HCT116 (cell line): ENCODE measurements around the gene DTYMK. TPM values are rescaled to one million over a fixed set of nuclear protein-coding genes. Genes with fewer than 3 reads are reported as not detected.

Source experiments
- ATAC-seq: fragments of 200-7000 bp; cut with Tn5 transposase; 2 replicates; pipeline ENCODE4 v1.9.1; 2020; ENCODE audit warnings: mild to moderate bottlenecking, moderate library complexity
- BruUV-seq: library from RNA; stranded (reverse); fragments of 400-500 nt; replicated peaks from 2 replicates; lab custom pipeline; 2021; lab: Mats Ljungman, UMichigan
- CTCF ChIA-PET: fragments of 300-600 bp; sonication (Branson Sonifier 250); formaldehyde crosslinking; loops from one replicate; lab custom pipeline; 2021; ENCODE audit warnings: antibody characterized with exemption; lab: Charles Lee
- POLR2A ChIA-PET: fragments of 300-600, 350-600 bp; sonication (Branson Sonifier 250); formaldehyde crosslinking; loops from one replicate; lab custom pipeline; 2021; ENCODE audit warnings: antibody characterized with exemption; lab: Charles Lee
- RAD21 ChIA-PET, 2 experiments: fragments of 300-600 bp; sonication (Branson Sonifier 250); formaldehyde crosslinking; loops; one replicate each; lab custom pipeline; 2023; ENCODE audit warnings: low total read pairs in 2 of 2; ENCODE audit not compliant: uncharacterized antibody in 2 of 2, unreplicated experiment in 2 of 2, low non-redundant PET in 1 of 2; lab: Charles Lee
- DNase-seq: peaks from one replicate; pipeline ENCODE4 v3.0.0-alpha.2; 2010; ENCODE audit warnings: low read depth, low spot score
- H2AFZ ChIP-seq: fragments of 200-600 bp; shearing (Covaris generic), sonication (generic); 2 replicates; pipeline ENCODE4 v1.6.1; 2017; ENCODE audit warnings: low read depth, mixed run types, mixed read lengths, antibody characterized with exemption, low read length; ENCODE audit not compliant: poor library complexity, severe bottlenecking
- H3K27ac ChIP-seq: 2 replicates; pipeline ENCODE4 v1.5.1; 2012; ENCODE audit warnings: low read depth, low read length
- H3K27me3 ChIP-seq: fragments of 200-600 bp; sonication (generic); 2 replicates; pipeline ENCODE4 v1.6.1; 2016; ENCODE audit warnings: mixed run types, low read length, mixed read lengths; ENCODE audit not compliant: insufficient read depth
- H3K36me3 ChIP-seq, 2 experiments: fragments of 200-500 bp in 1 of 2; fragments of 200-600 bp in 1 of 2; sonication (Bioruptor generic) in 1 of 2; sonication (generic) in 1 of 2; 2 replicates each; pipeline versions ENCODE4 v1.5.1 to v1.6.1; 2014 to 2016; ENCODE audit warnings: low read length in 2 of 2, inconsistent platforms in 1 of 2, mixed read lengths in 1 of 2, mixed run types in 1 of 2; ENCODE audit not compliant: insufficient read depth in 2 of 2, control insufficient read depth in 1 of 2
- H3K4me1 ChIP-seq, 2 experiments: fragments of 200-600 bp in 1 of 2; sonication (generic) in 1 of 2; 2 replicates each; pipeline versions ENCODE4 v1.5.1 to v1.6.1; 2012 to 2017; ENCODE audit warnings: low read length in 2 of 2, inconsistent platforms in 1 of 2, mild to moderate bottlenecking in 1 of 2, mixed read lengths in 1 of 2, mixed run types in 1 of 2, moderate library complexity in 1 of 2; ENCODE audit not compliant: insufficient read depth in 2 of 2, control insufficient read depth in 1 of 2
- H3K4me2 ChIP-seq: fragments of 200-600 bp; sonication (generic); 2 replicates; pipeline ENCODE4 v1.6.1; 2017; ENCODE audit warnings: mixed run types, low read length, mixed read lengths
- H3K4me3 ChIP-seq, 2 experiments: fragments of 200-600 bp in 1 of 2; sonication (generic) in 1 of 2; replicated peaks in 1 of 2; 2 replicates each; pipeline ENCODE4 v1.5.1; 2011 to 2016; ENCODE audit warnings: low read length in 2 of 2, control low read depth in 1 of 2, low read depth in 1 of 2, mild to moderate bottlenecking in 1 of 2, mixed read lengths in 1 of 2, mixed run types in 1 of 2
- H3K79me2 ChIP-seq: fragments of 200-600 bp; sonication (generic); 2 replicates; pipeline ENCODE4 v1.6.1; 2017; ENCODE audit warnings: mild to moderate bottlenecking, mixed run types, low read length, moderate library complexity, mixed read lengths; ENCODE audit not compliant: insufficient read depth
- H3K9ac ChIP-seq: fragments of 200-600 bp; sonication (generic); 2 replicates; pipeline ENCODE4 v1.6.1; 2016; ENCODE audit warnings: low read length, mixed read lengths
- H3K9me2 ChIP-seq: fragments of 200-600 bp; sonication (generic), shearing (Covaris generic); 2 replicates; pipeline ENCODE4 v1.6.1; 2017; ENCODE audit warnings: mixed run types, mild to moderate bottlenecking, moderate library complexity; ENCODE audit not compliant: insufficient read depth
- H3K9me3 ChIP-seq, 2 experiments: fragments of 200-500 bp in 1 of 2; fragments of 200-600 bp in 1 of 2; sonication (Bioruptor generic) in 1 of 2; sonication (generic) in 1 of 2; 2 replicates each; pipeline ENCODE4 v1.6.1; 2014 to 2017; ENCODE audit warnings: low read length in 2 of 2, mixed read lengths in 2 of 2, inconsistent platforms in 1 of 2, low read depth in 1 of 2, mild to moderate bottlenecking in 1 of 2, mixed run types in 1 of 2, moderate library complexity in 1 of 2; ENCODE audit not compliant: control insufficient read depth in 1 of 2, insufficient read depth in 1 of 2
- H4K20me1 ChIP-seq: fragments of 200-600 bp; sonication (generic), shearing (Covaris generic); 2 replicates; pipeline ENCODE4 v1.6.1; 2017; ENCODE audit warnings: mixed run types, mild to moderate bottlenecking, moderate library complexity; ENCODE audit not compliant: insufficient read depth
- CBX3 ChIP-seq: IDR thresholded peaks from 2 replicates; pipeline ENCODE4 v1.6.1; 2012; ENCODE audit warnings: low read depth
- CEBPB ChIP-seq: IDR thresholded peaks from 2 replicates; pipeline ENCODE4 v1.6.1; 2012; ENCODE audit warnings: low read depth
- EGR1 ChIP-seq: IDR thresholded peaks from 2 replicates; pipeline ENCODE4 v1.6.1; 2012; ENCODE audit warnings: low read depth
- EZH2 ChIP-seq: fragments of 200-600 bp; sonication (generic); IDR thresholded peaks from 2 replicates; pipeline ENCODE4 v1.6.1; 2017; ENCODE audit warnings: antibody characterized with exemption, mixed run types
- EZH2phosphoT487 ChIP-seq: fragments of 200-600 bp; IDR thresholded peaks from 2 replicates; pipeline ENCODE4 v1.6.1; 2018; ENCODE audit warnings: antibody characterized with exemption, borderline replicate concordance
- FOSL1 ChIP-seq: IDR thresholded peaks from 2 replicates; pipeline ENCODE4 v1.6.1; 2012; ENCODE audit warnings: low read depth
- JUND ChIP-seq: IDR thresholded peaks from 2 replicates; pipeline ENCODE4 v1.6.1; 2012
- POLR2AphosphoS5 ChIP-seq: IDR thresholded peaks from 2 replicates; pipeline ENCODE4 v1.6.1; 2011; ENCODE audit warnings: mild to moderate bottlenecking, low read depth, low read length, moderate library complexity
- RAD21 ChIP-seq: IDR thresholded peaks from 2 replicates; pipeline ENCODE4 v1.6.1; 2012; ENCODE audit warnings: low read depth, mild to moderate bottlenecking
- SIN3A ChIP-seq: IDR thresholded peaks from 2 replicates; pipeline ENCODE4 v1.6.1; 2012; ENCODE audit warnings: low read depth
- SP1 ChIP-seq: IDR thresholded peaks from 2 replicates; pipeline ENCODE4 v1.6.1; 2012; ENCODE audit warnings: low read depth
- SRF ChIP-seq: IDR thresholded peaks from 2 replicates; pipeline ENCODE4 v1.6.1; 2012; ENCODE audit warnings: low read depth
- ZBTB33 ChIP-seq: IDR thresholded peaks from 2 replicates; pipeline ENCODE4 v1.6.1; 2011; ENCODE audit warnings: mild to moderate bottlenecking, low read length, moderate library complexity; ENCODE audit not compliant: insufficient replicate concordance; ENCODE audit errors: extremely low read depth
- ZFX ChIP-seq: fragments of 450-650 bp; IDR thresholded peaks from 2 replicates; pipeline ENCODE4 v1.6.1; 2017
- intact Hi-C: fragments of 100-400 bp; cut with micrococcal nuclease; formaldehyde crosslinking; loops from 2 replicates; pipeline ENCODE4 v1.10.0; 2022
- total RNA-seq: library from RNA; stranded (reverse); gene quantifications from one replicate; pipeline ENCODE4 v1.2.1, GENCODE V29; 2021; ENCODE audit not compliant: unreplicated experiment
- TF ChIP-seq, protein P1 (sequence below), 3 experiments: fragments of 200-600 bp in 1 of 3; sonication (generic) in 1 of 3; IDR thresholded peaks in 2 of 3; conservative IDR thresholded peaks in 1 of 3; 2 replicates each; pipeline ENCODE4 v1.5.1; 2012 to 2017; ENCODE audit warnings: low read depth in 2 of 3, low read length in 2 of 3, antibody characterized with exemption in 1 of 3, borderline replicate concordance in 1 of 3, control low read depth in 1 of 3, mild to moderate bottlenecking in 1 of 3, mixed read lengths in 1 of 3, mixed run types in 1 of 3, moderate library complexity in 1 of 3; ENCODE audit not compliant: insufficient read depth in 1 of 3
- TF ChIP-seq, protein P2 (sequence below): IDR thresholded peaks from 2 replicates; pipeline ENCODE4 v1.6.1; 2012; ENCODE audit warnings: low read depth

Gene DTYMK
- total RNA-seq, 1 experiment from 2014 or later = 83.3 TPM

DNA sequence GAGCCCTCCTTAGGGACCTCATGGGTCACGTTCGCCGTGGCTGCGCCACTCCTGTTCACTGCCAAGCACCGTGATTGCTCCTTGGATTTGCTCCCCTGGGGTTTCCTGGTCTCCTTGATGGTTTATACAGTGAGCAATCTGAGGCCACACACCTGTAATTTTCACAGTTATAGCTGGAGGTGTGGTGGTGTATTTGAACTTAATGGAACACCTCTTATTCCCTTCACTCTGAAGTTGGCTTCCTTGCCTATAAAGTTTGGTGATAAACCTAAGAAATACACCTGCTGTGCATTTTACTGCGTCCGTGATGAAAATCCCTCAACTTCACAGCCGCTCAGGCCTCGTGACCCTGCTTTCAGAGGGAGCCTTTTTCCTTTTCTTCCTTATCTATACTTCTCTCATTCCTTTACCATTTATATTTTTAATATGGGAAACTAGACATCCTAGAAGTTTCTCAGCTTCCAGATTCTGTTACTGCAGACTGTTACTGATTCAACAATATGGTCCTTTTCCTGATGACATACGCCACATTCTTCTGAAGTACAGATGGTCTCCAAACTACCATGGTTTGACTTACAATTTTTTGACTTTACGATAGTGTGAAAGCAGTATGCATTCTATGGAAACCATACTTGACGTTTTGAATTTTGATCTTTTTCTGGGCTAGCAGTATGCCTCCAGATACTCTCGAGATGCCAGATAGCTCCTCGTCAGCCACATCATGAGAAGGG is 40.5 kb downstream of the DTYMK start (continued):
- TF ChIP-seq, protein P1, sequence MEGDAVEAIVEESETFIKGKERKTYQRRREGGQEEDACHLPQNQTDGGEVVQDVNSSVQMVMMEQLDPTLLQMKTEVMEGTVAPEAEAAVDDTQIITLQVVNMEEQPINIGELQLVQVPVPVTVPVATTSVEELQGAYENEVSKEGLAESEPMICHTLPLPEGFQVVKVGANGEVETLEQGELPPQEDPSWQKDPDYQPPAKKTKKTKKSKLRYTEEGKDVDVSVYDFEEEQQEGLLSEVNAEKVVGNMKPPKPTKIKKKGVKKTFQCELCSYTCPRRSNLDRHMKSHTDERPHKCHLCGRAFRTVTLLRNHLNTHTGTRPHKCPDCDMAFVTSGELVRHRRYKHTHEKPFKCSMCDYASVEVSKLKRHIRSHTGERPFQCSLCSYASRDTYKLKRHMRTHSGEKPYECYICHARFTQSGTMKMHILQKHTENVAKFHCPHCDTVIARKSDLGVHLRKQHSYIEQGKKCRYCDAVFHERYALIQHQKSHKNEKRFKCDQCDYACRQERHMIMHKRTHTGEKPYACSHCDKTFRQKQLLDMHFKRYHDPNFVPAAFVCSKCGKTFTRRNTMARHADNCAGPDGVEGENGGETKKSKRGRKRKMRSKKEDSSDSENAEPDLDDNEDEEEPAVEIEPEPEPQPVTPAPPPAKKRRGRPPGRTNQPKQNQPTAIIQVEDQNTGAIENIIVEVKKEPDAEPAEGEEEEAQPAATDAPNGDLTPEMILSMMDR (IDR thresholded peaks at IDR 0.05 in 2 of 3, conservative IDR thresholded peaks at IDR 0.05 in 1 of 3; ENCODE audit: borderline replicate concordance in 1 of 3, insufficient read depth in 1 of 3, low read depth in 2 of 3, low read length in 2 of 3) = no peak
- no peak for TF ChIP-seq ZFX
- no peak for TF ChIP-seq JUND
- no peak for TF ChIP-seq FOSL1
- no peak for TF ChIP-seq SIN3A
- no peak for TF ChIP-seq SRF
- no peak for TF ChIP-seq RAD21
- no peak for TF ChIP-seq EGR1
- TF ChIP-seq, all 23 proteins: peak for 0

DNA sequence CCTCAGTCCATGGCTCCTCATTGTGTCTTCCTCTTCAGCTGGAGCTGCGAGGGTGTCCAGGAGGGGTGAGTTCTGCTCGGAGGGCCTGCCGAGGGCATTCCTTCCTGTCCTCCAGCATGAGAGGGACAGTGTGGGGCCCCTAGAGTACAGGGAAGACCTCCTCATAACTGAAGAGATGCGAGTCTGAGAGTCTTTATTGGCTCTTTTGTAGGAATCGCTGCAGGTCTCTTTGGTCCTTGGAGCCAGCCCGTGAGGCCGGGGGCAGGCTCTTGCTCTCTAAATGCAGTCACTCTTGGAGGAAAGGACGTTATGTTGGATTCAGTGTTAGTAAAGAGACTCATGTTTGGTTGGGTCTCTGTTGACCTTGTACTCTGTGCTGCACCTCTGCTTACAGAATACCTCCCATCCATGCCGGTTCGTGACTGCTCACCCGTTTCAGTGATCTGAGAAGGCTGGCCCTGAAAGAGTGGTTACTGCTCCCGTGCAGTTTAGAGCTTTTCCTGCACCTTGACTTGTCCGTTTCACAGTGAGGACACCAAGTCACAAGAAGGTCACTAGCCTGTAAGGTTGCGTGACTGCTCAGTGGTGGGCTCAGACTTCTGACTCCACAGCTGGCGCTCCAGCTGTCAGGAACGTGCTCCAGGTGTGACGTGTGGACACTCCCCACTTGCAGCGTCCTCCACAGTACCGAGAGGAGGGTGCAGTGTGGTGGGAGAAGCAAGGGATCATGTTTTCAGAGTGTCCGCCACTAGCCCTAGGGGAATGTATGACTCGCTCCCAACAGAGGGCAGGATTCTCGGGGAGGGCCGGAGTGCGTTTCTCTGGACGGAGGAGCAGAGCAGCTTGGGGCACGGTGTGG is 41.3 kb downstream of the DTYMK start:
- H3K9ac ChIP-seq = no peak overlapping the region
- CTCF ChIA-PET = no interaction called here
- no peaks in the 10 kb centered on the region for H3K9me3 ChIP-seq
- no peak for ATAC-seq
- RAD21 ChIA-PET = no interaction called here
- H3K4me2 ChIP-seq = no peak overlapping the region
- H3K4me1 ChIP-seq = no peaks in the 10 kb centered on the region; a peak in 1 of 4 replicates
- H3K79me2 ChIP-seq = peaks cover 97% of the 10 kb centered on the region
- no peak overlapping the region for H3K27ac ChIP-seq
- intact Hi-C loops = no loop called here
- POLR2A ChIA-PET = no interaction called here
- H2AFZ ChIP-seq = no peak overlapping the region
- no peaks in the 10 kb centered on the region for H3K9me2 ChIP-seq
- H3K36me3 ChIP-seq = no peaks in the 10 kb centered on the region
- no TSS peak for BruUV-seq
- H4K20me1 ChIP-seq = no peaks in the 10 kb centered on the region; the same call in 1 of the 2 replicates
- H3K27me3 ChIP-seq = no peaks in the 10 kb centered on the region
- H3K4me3 ChIP-seq = no peak overlapping the region
- no peak for DNase-seq
- TF ChIP-seq EZH2 (no peak), CEBPB (no peak), EGR1 (no peak), ZBTB33 (no peak), FOSL1 (no peak), CBX3 (no peak), ZFX (no peak), SIN3A (no peak), EZH2phosphoT487 (no peak), POLR2AphosphoS5 (no peak), SP1 (no peak), RAD21 (no peak)
- TF ChIP-seq, protein P2, sequence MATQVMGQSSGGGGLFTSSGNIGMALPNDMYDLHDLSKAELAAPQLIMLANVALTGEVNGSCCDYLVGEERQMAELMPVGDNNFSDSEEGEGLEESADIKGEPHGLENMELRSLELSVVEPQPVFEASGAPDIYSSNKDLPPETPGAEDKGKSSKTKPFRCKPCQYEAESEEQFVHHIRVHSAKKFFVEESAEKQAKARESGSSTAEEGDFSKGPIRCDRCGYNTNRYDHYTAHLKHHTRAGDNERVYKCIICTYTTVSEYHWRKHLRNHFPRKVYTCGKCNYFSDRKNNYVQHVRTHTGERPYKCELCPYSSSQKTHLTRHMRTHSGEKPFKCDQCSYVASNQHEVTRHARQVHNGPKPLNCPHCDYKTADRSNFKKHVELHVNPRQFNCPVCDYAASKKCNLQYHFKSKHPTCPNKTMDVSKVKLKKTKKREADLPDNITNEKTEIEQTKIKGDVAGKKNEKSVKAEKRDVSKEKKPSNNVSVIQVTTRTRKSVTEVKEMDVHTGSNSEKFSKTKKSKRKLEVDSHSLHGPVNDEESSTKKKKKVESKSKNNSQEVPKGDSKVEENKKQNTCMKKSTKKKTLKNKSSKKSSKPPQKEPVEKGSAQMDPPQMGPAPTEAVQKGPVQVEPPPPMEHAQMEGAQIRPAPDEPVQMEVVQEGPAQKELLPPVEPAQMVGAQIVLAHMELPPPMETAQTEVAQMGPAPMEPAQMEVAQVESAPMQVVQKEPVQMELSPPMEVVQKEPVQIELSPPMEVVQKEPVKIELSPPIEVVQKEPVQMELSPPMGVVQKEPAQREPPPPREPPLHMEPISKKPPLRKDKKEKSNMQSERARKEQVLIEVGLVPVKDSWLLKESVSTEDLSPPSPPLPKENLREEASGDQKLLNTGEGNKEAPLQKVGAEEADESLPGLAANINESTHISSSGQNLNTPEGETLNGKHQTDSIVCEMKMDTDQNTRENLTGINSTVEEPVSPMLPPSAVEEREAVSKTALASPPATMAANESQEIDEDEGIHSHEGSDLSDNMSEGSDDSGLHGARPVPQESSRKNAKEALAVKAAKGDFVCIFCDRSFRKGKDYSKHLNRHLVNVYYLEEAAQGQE = no peak
